ENCODE results near the gene UBE2E2. TPM values are rescaled to one million over a fixed set of nuclear protein-coding genes. Genes with fewer than 3 reads are reported as not detected.

The UBE2E2 gene
- total RNA-seq, 1 donor from 2014 or later = 33.9 TPM

DNA sequence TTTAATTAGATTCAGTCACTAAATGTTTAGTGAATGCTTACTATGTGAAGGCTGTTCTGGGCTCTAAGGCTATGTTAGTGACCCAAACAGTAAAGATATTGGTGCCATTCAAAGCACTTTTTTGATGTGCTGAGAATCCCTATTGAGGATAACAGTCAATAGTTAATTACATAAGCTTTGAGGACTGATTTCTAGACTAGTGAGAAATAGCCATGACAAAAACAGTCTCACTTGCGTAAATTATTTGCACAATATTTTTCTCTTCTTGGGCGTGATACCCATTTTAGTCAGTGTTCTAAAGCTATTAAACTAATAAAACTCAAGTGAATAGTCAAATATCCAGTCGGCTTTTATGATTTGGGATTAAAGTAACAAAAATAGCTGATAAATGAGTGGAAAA lies 74.6 kb downstream of the UBE2E2 start:
- no peak for ATAC-seq

DNA sequence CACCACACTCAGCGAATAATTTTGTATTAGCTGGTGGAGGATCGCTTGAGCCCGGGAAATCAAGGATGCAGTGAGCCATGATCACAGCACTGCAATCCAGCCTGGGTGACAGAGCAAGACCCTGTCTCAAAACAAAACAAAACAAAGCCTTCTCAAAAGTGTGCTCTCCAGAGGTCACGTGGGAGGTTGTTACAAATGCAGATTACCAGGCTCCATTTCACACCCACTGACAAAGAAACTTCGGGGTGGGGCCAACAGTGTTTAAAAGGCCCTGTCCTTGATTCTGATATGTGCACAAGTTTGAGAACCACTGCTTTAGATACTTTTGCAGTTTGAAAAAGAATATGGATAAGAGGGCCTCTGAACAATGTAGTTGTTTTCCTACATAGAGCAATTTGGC lies 80.5 kb downstream of the UBE2E2 start:
- no peak for ATAC-seq

DNA sequence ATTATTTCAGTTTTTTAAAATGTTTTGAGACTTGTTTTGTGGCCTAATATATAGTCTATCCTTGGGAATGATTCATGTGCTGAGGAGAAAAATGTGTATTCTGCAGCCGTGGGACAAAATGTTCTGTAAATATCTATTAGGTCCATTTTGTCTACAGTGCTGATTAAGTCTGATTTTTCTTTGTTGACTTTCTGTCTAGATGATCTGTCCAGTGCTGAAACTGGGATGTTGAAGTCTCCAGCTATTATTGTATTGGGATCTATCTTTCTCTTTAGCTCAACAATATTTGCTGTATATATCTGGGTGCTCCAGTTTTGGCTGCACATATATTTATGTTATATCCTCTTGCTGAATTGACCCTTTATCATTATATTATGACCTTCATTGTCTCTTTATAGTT lies 85.2 kb downstream of the UBE2E2 start:
- ATAC-seq = no peak

DNA sequence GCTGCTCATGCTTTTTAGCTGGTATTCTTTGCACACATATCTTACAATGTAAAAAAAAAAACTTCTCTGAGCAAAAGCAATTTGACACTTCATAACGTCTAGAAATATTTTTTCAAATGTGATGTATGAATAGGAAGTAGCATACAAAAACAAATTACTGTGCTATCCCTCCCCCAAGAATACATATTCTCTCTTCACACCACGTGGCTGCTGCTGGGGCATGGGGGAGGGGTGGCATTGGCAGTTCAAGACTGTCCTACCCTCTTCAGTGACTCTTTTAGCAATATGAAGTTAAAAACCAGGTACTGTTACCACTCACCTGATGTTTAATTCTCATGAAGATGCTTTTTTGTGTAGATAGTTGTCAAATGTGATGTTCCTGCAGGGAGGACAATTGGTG lies 85.6 kb downstream of the UBE2E2 start:
- no peak for ATAC-seq

DNA sequence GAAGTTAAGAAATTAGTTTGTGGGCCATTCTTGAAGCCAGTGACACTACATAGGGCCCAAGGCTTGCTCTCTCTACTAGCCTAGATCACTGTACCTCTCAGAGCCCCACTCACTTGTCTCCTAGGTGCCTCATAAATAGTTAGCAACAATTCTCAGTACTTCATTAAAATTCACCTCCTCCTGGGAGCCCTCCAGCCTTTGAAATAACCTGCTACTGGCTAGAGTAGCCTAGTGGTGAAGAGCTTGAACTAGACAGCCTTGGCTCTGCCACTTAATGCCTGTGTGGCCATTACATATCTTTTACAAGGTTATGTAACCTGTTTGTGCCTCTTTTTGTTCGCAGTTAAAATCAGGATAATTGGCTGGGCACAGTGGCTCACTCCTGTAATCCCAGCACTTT lies 89.3 kb downstream of the UBE2E2 start:
- ATAC-seq = no peak

DNA sequence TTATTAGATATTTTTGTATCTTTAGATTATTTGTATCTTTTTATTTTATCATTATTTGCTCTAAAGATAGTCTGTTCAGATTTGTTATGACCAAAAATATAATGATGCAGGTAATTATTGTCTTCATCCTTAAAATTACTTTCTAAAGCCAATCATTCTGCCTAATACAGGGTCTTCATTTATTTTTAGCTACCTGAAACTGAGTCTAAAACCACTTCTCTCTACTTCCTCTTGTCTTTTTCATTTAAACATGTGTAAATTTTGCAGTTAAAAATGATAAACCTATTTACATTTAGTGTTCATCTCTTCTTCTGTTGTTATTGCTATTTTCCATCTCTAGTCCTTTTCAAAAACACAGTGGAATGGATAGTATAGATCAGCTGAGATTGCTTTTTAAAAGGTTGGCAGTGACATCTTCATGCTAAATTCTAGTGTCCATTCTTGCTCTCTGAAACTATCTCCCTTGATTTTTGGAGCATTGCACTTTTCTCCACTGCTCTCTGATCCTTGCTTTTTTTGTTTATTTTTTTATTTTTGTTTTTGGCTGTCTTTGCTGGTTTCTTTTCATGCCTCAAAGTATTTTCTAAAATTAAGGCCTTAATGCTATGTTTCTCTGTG lies 91.8 kb downstream of the UBE2E2 start:
- no peak for ATAC-seq

DNA sequence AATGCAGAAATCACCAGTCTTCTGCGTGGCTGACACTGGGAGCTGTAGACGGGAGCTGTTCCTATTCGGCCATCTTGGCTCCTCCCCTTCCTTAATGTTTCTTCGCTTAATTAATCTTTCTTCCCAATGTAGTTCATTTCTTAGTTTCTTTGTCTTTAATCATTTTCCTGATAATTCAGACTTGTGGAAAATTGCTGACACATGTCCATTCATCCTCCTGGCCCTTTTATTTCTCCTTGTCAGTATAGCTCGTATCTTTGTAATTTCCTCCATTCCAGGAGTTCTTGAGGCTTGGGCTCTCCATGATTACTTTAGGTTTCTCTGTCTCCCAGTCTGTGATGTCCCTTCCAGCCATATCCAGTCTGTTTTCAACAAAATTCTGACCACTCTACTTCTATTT lies 98.7 kb downstream of the UBE2E2 start:
- ATAC-seq = no peak

DNA sequence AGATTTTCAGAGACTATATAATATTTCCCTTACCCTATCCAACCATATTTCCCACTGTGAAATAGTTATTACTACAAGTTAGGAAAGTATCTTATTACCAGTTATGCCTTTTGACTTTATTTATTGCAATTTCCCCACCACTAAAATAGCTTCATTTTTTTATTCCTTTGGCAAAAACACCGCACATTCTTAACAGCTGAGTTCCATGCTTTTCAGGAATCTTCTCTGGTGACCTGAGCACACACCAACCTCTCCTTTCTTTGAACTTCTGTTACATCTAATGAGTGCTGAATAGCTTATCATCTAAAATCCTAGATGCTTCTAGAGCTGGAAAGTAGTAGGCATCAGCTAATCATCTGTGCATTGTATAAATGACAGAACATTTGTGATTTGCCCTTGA lies 99.1 kb downstream of the UBE2E2 start:
- no peak for ATAC-seq

DNA sequence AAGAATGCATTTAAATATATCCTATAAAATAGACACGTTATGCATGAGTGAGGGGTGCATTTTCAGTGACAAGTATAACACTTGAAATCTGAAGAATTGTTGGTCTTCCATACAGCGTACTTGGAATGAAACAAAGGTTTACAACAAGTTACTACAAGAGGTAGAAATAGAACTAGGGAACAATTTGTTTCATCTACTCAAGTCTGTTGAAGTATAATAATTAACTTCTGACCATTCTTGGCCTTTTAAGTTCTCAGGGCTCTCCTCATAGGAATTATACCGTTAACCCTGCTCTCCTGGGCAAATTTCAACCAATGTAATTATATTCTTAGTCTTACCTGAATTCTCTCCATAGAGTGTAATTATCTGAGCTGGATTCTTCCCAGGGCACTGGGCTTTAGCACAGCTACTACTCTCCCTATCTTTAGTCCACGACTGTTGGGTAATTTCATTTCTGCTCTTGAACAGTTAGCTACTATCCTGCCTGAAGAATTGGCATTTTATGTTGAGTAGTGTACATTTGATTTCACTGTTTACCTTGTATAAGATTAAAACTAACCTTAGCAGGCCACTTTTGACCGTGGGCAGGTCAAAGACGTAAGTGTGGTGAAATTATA lies 100.6 kb downstream of the UBE2E2 start:
- ATAC-seq = no peak

DNA sequence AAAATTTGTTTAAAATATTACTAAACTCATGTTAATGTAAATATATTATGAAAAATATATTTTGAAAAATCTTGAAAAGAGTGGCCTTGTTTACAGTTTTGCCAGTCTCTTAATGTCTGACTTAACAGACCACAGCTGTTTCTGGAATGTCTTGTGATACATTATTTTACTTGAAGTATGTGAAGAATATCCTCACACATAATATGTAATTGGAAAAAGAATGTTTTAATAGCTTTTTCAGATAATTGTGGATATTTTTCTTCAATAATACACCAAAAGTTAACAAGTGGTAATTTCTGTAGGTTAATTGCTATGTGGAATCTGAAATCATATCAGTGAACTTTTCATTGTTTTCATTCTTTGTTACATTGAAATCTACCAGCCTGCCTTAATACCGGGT lies 101.3 kb downstream of the UBE2E2 start:
- no peak for ATAC-seq

DNA sequence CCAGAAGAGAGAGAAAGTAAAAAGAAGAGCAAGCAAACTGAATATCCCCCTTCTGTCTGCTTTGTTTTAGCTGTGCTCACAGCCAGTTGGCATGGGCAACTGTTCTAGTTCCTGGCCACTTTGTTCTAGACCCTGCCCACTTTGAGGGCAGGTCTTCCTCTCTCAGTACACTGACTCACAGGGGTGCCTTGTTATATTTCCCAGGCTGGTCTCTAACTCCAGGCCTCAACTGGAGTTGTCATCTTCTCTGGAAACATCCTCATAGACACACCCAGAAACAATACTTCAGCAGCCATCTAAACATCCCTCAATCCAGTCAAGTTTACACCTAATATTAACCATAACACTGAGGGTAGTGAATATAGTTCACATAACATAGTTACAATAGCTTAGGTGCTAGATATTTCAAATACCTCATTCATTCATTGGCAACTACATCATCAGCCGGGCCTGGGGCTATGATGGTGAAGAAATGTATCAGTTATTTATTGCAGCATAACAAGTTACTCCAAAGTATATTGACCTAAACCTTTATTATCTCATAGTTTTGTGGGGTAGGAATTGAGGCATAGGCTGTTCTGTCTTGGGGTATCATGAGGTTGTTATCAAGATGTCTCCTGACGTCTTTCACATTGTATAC lies 106.0 kb downstream of the UBE2E2 start:
- ATAC-seq = no peak

DNA sequence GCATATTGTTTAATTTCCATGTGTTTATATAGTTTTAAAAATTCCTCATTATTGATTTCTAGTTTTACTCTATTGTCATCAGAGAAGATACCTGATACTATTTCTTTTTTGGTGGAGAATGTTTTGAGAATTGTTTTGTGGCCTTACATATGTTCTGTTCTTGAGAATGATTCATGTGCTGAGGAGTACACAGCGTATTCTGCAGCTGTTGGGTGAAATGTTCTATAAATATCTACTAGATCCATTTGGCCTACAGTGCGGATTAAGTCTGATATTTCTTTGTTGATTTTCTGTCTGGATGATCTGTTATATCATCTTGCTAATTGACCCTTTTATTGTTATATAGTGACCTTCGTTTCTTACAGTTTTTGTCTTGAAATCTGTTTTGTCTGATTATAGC lies 109.7 kb downstream of the UBE2E2 start:
- ATAC-seq = no peak

DNA sequence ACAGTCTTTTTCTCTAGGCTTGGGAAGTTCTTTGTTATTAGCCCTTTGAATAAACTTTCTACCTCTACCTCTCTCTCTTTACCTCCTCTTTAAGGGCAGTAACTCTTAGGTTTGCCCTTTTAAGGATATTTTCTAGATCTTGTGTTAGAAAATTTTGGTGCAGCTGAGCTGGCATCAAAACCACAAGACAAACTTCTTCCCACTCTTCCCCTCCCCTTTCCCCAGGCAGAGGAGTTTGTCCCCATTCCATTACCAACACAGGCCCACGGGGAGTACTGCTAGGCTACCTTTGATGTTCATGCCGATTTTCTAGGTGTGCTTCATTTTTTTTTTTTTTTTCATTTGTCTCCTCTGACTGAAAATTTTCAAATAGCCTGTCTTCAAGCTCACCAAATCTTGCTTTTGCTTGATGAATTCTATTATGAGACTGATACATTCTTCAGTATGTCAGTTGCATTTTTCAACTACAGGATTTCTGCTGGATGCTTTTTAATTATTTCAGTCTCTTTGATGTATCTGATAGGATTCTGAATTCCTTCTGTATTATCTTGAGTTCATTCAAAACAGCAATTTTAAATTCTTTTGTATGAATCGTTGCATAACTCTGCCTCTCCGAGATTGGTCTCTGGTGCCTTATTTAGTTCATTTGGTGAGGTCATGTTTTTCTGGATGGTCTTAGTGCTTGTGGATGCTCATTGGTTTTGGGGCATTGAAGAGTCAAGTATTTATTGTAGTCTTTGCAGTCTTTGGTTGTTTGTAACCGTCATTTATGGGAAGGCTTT lies 112.0 kb downstream of the UBE2E2 start:
- ATAC-seq = no peak

DNA sequence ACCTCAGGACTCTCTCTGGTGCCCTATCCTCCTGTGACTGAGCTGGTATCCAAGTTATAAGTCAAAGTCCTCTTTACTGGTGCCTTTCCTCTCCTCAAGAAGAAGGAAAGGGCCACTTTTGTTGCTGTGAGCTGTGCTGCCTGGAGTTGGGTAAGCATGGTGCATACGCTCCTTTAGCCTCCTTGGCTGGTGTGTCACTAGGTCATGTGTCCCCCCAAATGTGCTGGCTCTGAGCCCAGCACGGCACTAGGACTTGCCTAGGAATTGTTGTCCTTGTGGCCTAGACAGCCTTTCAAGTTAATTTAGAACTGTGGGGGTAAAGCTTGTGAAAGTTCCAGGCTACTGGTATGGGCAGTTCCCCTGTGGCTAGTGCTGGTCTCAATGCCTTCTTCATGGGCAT lies 113.8 kb downstream of the UBE2E2 start:
- no peak for ATAC-seq

DNA sequence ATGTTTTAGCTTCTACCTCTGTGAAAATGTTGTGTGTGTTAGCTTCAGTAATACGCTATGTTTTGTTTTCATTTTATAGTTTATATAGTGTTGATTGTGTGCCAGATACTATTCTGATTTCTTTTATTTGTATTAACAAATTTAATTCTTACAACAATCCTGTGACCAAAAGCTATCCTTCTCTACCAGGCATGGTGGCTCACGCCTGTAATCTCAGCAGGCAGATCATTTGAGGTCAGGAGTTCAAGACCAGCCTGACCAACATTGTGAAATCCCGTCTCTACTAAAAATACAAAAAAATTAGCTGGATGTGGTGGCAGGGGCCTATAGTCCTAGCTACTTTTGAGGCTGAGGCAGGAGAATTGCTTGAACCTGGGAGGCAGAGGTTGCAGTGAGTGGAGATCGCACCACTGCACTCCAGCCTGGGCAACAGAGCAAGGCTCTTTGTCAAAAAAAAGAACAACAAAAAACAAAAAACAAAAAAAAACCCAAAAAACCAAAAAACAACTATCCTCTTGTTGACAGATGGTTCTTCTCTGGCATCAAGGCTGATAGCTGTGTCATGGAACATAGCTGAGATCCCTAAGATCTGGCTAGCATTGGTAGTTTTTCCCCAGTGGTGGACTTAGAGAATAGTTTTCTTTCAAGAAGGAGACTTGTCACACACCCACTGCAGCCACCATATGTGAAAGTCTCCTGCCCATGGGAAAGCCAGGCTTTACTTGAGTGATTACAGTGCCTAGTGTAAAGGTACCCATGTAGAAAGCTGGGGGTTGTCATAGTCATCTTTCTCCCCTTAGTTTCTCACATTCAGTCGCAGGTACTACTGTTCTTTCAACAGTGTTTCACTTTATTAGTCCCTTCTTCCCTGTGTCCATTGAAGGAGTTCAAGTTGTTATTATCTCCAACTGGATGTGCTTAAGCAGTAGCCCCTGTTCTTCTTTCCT lies 116.5 kb downstream of the UBE2E2 start:
- no peak for ATAC-seq

DNA sequence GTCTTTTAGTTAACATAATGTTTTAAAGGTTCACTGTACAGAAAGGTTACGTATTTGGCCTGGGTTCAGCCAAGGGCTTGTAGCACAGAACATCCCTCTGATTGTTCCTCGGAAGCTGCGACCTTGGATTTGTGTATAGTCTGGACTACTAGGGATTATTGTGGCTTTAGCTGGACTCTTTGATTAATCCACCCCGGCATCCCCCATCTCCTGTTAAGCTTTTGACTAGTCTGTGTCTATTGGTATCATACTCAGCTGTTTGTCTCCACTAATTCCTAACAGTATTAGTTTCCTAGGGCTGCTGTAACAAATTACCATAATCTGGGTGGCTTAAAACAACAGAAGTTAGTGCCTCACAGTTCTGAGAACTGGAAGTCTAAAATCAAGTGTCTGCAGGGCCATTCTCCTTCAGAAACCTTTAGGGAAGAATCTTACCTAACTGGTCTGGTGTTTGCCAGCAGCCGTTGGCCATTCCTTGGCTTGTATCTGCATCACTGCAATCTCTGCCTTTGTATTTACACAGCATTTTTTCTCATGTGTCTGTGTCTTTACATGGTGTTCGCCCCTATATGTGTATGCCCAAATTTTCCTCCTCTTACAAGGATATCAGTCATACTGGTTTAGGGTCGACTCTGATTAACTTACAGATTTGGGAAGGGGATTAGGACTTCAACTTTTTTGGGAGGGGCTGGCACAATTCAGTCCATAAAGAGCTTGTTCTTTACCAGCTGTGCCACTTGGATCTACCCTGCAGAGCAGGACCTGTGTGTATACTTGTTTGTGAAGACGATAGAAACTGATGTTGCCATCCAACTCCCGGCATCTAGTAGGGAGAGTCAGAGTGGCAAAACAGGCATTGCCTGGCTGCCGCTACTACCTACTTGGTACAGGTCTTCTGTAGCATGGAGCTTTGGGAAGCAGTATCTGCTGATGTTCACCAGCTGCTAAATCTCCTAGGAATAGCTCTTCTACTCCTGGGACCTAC lies 117.8 kb downstream of the UBE2E2 start:
- ATAC-seq = no peak

DNA sequence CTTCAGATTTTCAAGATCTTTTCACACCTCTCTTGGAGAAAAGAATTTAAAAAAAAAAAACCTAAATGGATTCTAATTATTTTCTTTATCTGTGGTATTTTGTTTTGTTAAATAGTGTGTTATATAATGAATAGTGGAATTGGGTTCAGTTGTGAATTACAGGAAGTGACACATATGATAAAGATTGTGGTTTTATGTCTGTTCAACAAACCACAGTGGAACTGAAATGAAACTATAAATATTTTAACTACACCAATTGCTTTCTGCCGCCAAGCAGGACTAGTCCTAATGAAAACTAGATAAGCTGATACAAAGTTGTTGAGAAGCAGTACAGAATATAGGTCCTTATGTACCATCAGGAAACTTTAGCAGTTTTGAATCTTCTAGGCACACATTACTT lies 121.6 kb downstream of the UBE2E2 start:
- ATAC-seq = no peak

DNA sequence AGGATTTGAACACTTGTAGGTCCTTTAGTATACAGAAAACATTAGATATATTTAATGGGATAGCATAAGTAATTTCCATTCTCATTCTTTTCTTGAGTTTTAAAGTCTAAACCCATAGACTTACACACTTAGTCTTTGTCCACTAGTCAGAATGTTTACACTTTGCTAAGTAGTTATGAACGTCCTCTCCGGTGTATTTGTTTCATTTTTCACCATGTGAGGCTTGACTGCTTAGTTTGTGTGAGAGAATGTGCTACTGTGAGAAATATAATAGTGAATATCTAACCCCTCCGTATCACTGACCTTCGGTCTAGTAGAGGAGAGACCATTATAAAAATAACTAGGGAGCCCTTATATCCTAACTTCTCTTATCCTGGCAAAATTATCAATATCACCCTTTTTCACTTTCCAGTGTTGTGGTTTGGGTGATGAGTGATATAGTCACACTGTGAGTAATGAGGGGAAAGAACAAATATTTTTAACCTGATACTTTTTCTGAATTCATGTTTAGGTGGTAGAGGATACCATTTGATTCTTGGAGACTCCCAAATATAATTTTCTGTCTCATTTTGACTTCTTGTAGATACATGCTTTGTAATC lies 122.4 kb downstream of the UBE2E2 start:
- ATAC-seq = no peak

DNA sequence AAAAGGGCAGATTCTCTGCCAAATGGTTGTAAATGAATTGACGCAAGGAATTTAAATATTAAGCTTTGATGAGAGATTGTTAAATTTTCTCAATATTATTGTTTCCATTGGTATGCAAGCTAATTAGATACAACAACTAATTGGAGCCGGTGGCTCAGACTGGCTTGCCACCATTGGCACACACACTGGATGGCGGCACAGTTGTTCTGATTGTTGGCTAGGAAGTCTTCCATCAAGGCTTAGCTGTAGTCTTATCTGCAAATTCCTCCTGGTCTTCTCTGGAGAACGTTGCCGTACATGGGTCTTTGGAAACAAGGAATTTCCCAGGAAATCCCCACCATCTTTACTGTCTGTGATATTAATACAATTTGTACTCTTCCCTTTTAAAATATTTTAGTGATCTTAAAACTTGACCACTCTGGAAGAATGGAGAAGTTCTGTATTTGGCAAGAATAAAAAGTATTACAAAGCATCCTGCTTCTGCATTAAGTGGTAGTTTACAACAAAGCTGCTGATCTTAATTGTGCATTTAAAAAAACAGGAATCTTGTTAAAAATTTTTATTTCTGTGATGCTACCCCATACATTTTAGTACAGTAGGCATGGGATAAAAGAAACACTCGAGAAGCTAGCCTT lies 126.5 kb downstream of the UBE2E2 start:
- no peak for ATAC-seq

DNA sequence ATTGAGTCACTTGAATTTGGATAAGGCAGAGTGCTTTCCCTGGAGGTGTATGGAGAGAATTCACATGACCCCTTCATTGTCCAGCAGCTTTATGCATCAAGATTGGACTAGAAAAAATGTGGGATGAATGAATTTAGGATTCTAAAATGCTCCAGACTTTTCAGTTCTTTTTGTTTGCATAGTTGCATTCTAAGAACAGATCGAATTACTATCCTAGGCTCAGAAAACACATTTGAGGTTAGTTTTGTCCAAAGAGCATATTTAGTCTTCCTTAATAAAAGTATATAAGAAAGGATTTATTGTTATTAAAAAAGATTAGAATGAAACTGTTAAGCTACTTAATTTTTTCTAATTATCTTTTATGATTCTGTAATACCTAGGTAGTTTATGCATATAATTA lies 127.4 kb downstream of the UBE2E2 start:
- no peak for ATAC-seq

All from esophagus mucosa (tissue), 1 donor.